GM15510 (cell line): ENCODE data around the gene KCP.

Experiments
- POLR2A ChIP-seq: IDR thresholded peaks from 3 replicates; pipeline ENCODE4 v1.6.1; 2011; ENCODE audit warnings: borderline replicate concordance; ENCODE audit not compliant: insufficient read length; ENCODE audit errors: extremely low read depth

The KCP gene

GRCh38 chr7:128858380-128859231 lies 51.9 kb downstream of the KCP start:
- no peak for TF ChIP-seq POLR2A

GRCh38 chr7:128856001-128856718 lies 54.3 kb downstream of the KCP start:
- TF ChIP-seq POLR2A, result no peak

GRCh38 chr7:128855559-128855958 lies 55.0 kb downstream of the KCP start:
- TF ChIP-seq POLR2A, result no peak

GRCh38 chr7:128854396-128854795 lies 56.1 kb downstream of the KCP start:
- TF ChIP-seq POLR2A, result no peak

GRCh38 chr7:128853799-128854198 lies 56.7 kb downstream of the KCP start:
- no peak for TF ChIP-seq POLR2A

GRCh38 chr7:128852537-128853254 lies 57.8 kb downstream of the KCP start:
- no peak for TF ChIP-seq POLR2A

- no peak for TF ChIP-seq POLR2A
Observed at GRCh38 chr7:128849804-128850490, 60.6 kb downstream of the KCP start.

- no peak for TF ChIP-seq POLR2A
Observed at GRCh38 chr7:128849156-128849515, 61.4 kb downstream of the KCP start.

GRCh38 chr7:128848289-128849155 lies 62.0 kb downstream of the KCP start:
- TF ChIP-seq POLR2A, result no peak

GRCh38 chr7:128847721-128848211 lies 62.7 kb downstream of the KCP start:
- no peak for TF ChIP-seq POLR2A

- TF ChIP-seq POLR2A, result no peak
Observed at GRCh38 chr7:128846781-128847444, 63.6 kb downstream of the KCP start.

GRCh38 chr7:128845987-128846386 lies 64.5 kb downstream of the KCP start:
- no peak for TF ChIP-seq POLR2A

GRCh38 chr7:128845475-128845874 lies 65.0 kb downstream of the KCP start:
- no peak for TF ChIP-seq POLR2A
